HepG2 (cell line): ENCODE results near the gene ENGASE. TPM values are rescaled to one million over a fixed set of nuclear protein-coding genes. Genes with fewer than 3 reads are reported as not detected.

Source experiments
- ATAC-seq: fragments of 200-7000 bp; cut with Tn5 transposase; 3 replicates; pipeline ENCODE4 v1.9.1; 2020; ENCODE audit warnings: mild to moderate bottlenecking, moderate library complexity
- BruUV-seq: library from RNA; stranded (reverse); fragments of 400-500 nt; replicated peaks from 2 replicates; lab custom pipeline; 2021; lab: Mats Ljungman, UMichigan
- CTCF ChIA-PET: fragments of 300-600 bp; formaldehyde crosslinking; extraction: SDS; loops from one replicate; lab custom pipeline; 2021; ENCODE audit warnings: low total read pairs, inconsistent platforms, low intra/inter-chr PET ratio; lab: Yijun Ruan, JAX
- POLR2A ChIA-PET: fragments of 350-600 bp; sonication (Branson Sonifier 250); formaldehyde crosslinking; loops from one replicate; lab custom pipeline; 2020; ENCODE audit warnings: antibody characterized with exemption, inconsistent platforms; lab: Yijun Ruan, JAX
- DNase-seq: peaks from one replicate; pipeline ENCODE4 v3.0.0-alpha.2; 2015; ENCODE audit warnings: low spot score
- FAIRE-seq: peaks from 3 replicates; lab custom pipeline; 2011; peaks lifted over from hg19 to GRCh38; lab: Jason Lieb, UNC
- H2AFZ ChIP-seq: one replicate; pipeline ENCODE4 v1.6.1; 2011; ENCODE audit warnings: low read length, inconsistent platforms
- H3K27ac ChIP-seq: fragments of 300-600 bp; 3 replicates; pipeline ENCODE4 v1.8.0; 2011; ENCODE audit warnings: mixed run types, mild to moderate bottlenecking, mixed read lengths, low read length, inconsistent platforms; ENCODE audit not compliant: insufficient read depth; ENCODE audit errors: extremely low read length
- H3K27me3 ChIP-seq, 2 experiments: fragments of 200-600 bp in 1 of 2; 2 replicates in 1 of 2; 3 replicates in 1 of 2; pipeline versions ENCODE4 v1.6.0 to v1.8.0; 2011; ENCODE audit warnings: low read length in 2 of 2, mild to moderate bottlenecking in 2 of 2, moderate library complexity in 2 of 2, inconsistent platforms in 1 of 2; ENCODE audit not compliant: insufficient read depth in 2 of 2, control insufficient read depth in 1 of 2
- H3K36me3 ChIP-seq, 2 experiments: fragments of 200-600 bp in 1 of 2; replicated peaks in 1 of 2; 2 replicates in 1 of 2; 3 replicates in 1 of 2; pipeline versions ENCODE4 v1.5.1 to v1.8.0; 2011; ENCODE audit warnings: low read length in 2 of 2, inconsistent platforms in 1 of 2; ENCODE audit not compliant: insufficient read depth in 2 of 2, control insufficient read depth in 1 of 2
- H3K4me1 ChIP-seq: 2 replicates; pipeline ENCODE4 v1.5.1; 2012; ENCODE audit warnings: low read length, inconsistent platforms; ENCODE audit not compliant: insufficient read depth
- H3K4me2 ChIP-seq: 2 replicates; pipeline ENCODE4 v1.6.0; 2011; ENCODE audit warnings: low read depth, low read length, inconsistent platforms
- H3K4me3 ChIP-seq, 3 experiments: fragments of 200-600 bp in 1 of 3; sonication (generic), shearing (Covaris generic) in 1 of 3; replicated peaks in 1 of 3; 2 replicates each; pipeline ENCODE4 v1.5.1; 2011 to 2016; ENCODE audit warnings: low read length in 3 of 3, inconsistent platforms in 2 of 3, low read depth in 2 of 3, mild to moderate bottlenecking in 2 of 3, control low read depth in 1 of 3, mixed read lengths in 1 of 3; ENCODE audit not compliant: insufficient read depth in 1 of 3
- H3K79me2 ChIP-seq: one replicate; pipeline ENCODE4 v1.6.1; 2011; ENCODE audit warnings: low read length, inconsistent platforms; ENCODE audit not compliant: insufficient read depth
- H3K9ac ChIP-seq: 2 replicates; pipeline ENCODE4 v1.6.0; 2011; ENCODE audit warnings: mild to moderate bottlenecking, low read depth, low read length, inconsistent platforms; ENCODE audit not compliant: insufficient read depth
- H3K9me3 ChIP-seq: 2 replicates; pipeline ENCODE4 v1.5.1; 2012; ENCODE audit warnings: mild to moderate bottlenecking, low read length
- H4K20me1 ChIP-seq: 2 replicates; pipeline ENCODE4 v1.6.0; 2011; ENCODE audit warnings: inconsistent platforms, mild to moderate bottlenecking, low read length, moderate library complexity; ENCODE audit not compliant: insufficient read depth
- AGO1 ChIP-seq: fragments of 200-400 bp; formaldehyde crosslinking; IDR thresholded peaks from 2 replicates; pipeline ENCODE4 v1.6.1; 2017; ENCODE audit warnings: mild to moderate bottlenecking, low read depth, low read length, moderate library complexity; ENCODE audit not compliant: poor library complexity, severe bottlenecking
- ATF7 ChIP-seq, 2 experiments: fragments of 450-650 bp in 1 of 2; sonication (generic) in 1 of 2; formaldehyde crosslinking in 1 of 2; IDR thresholded peaks; 2 replicates each; pipeline versions ENCODE4 v1.4.0 to v1.6.1; 2016 to 2020; ENCODE audit warnings: antibody characterized with exemption in 1 of 2, mild to moderate bottlenecking in 1 of 2, missing genetic modification reagents in 1 of 2
- CENPBD1 ChIP-seq: sonication (generic); formaldehyde crosslinking; IDR thresholded peaks from 2 replicates; pipeline ENCODE4 v1.8.0; 2022; ENCODE audit warnings: missing genetic modification reagents, low read depth, mild to moderate bottlenecking, borderline replicate concordance
- EHMT2 ChIP-seq: fragments of 200-600 bp; sonication (generic); IDR thresholded peaks from 2 replicates; pipeline ENCODE4 v1.7.0; 2017; ENCODE audit warnings: antibody characterized with exemption, low read depth, low read length, borderline replicate concordance
- PRDM10 ChIP-seq: sonication (generic); formaldehyde crosslinking; IDR thresholded peaks from 2 replicates; pipeline ENCODE4 v1.4.0; 2020; ENCODE audit warnings: low read depth, missing genetic modification reagents
- ZFAT ChIP-seq: sonication (generic); formaldehyde crosslinking; conservative IDR thresholded peaks from 2 replicates; pipeline ENCODE4 v1.8.1; 2023; ENCODE audit warnings: missing genetic modification reagents, inconsistent platforms
- ZNF24 ChIP-seq: fragments of 450-650 bp; IDR thresholded peaks from 2 replicates; pipeline ENCODE4 v1.6.1; 2017; ENCODE audit warnings: antibody characterized with exemption, mild to moderate bottlenecking
- ZNF318 ChIP-seq: sonication (generic); formaldehyde crosslinking; IDR thresholded peaks from 2 replicates; pipeline ENCODE4 v1.4.0; 2020; ENCODE audit warnings: mild to moderate bottlenecking, missing genetic modification reagents
- whole genome bisulfite sequencing: methylation state at CpG from one replicate; pipeline ENCODE4 v1.1.6; 2017; ENCODE audit warnings: low lambda C conversion rate; 5-methylcytosine and 5-hydroxymethylcytosine counted together
- in situ Hi-C: cut with HindIII; loops from 2 replicates; pipeline ENCODE4 v1.10.0; 2017; ENCODE audit warnings: low pct_unique_long_range_greater_than_20kb; ENCODE audit not compliant: extremely low pct_ligation_motif_present
- intact Hi-C: fragments of 100-400 bp; cut with micrococcal nuclease; formaldehyde crosslinking; loops from one replicate; pipeline ENCODE4 v1.10.0; 2022; ENCODE audit not compliant: unreplicated experiment
- polyA plus RNA-seq, 8 experiments: library from polyadenylated mRNA; depleted of rRNA in 3 of 8; stranded (reverse) in 7 of 8; unstranded in 1 of 8; fragments of >200 nt; fragmentation: Illumina TruSeq in 4 of 8; extraction: Trizol in 4 of 8; gene quantifications; 2 replicates each; pipeline versions ENCODE4 v1.2.1 to v1.2.3, GENCODE V29; 2011 to 2016; ENCODE audit warnings: low read depth in 4 of 8, missing spikeins in 1 of 8, mixed read lengths in 1 of 8; ENCODE audit not compliant: insufficient read depth in 1 of 8
- total RNA-seq, 5 experiments: library from RNA; depleted of rRNA; stranded (reverse); fragments of >200 nt; fragmentation: Illumina TruSeq; extraction: Trizol; gene quantifications; 2 replicates each; pipeline ENCODE4 v1.2.3, GENCODE V29; 2016; ENCODE audit warnings: low read depth in 1 of 5

The ENGASE gene
- total and polyA plus RNA-seq, 2 of the 13 experiments (the other 11 are each of a cell fraction or from before 2014, with no cell fraction given) = 10.6 to 18.1 TPM

- TF ChIP-seq PRDM10 (CRISPR knock-in tag) = no peak
- no peak for TF ChIP-seq EHMT2
- no peak for TF ChIP-seq ZFAT (CRISPR knock-in tag)
Observed at GRCh38 chr17:79096477-79096876, 21.9 kb downstream of the ENGASE start (continued).

- WGBS = 16% methylated on average over 29 of the region's 52 CpGs
- no peaks in the 10 kb centered on the region for H3K4me1 ChIP-seq
- H3K27me3 ChIP-seq = peaks cover 61 to 97% of the 10 kb centered on the region in 2 experiments
- no peaks in the 10 kb centered on the region for H3K9me3 ChIP-seq
- H3K4me2 ChIP-seq = no peak overlapping the region
- intact Hi-C loops = no loop called here
- no peak overlapping the region for H3K4me3 ChIP-seq
- no peak overlapping the region for H3K9ac ChIP-seq
- H3K36me3 ChIP-seq = no peaks in the 10 kb centered on the region
- H3K27ac ChIP-seq = no peak overlapping the region
- DNase-seq (no peak), FAIRE-seq (no peak), ATAC-seq (no peak)
- POLR2A ChIA-PET = no interaction called here
- in situ Hi-C loops = no loop called here
- no TSS peak for BruUV-seq
- no peaks in the 10 kb centered on the region for H3K79me2 ChIP-seq
- H4K20me1 ChIP-seq = peaks cover 14% of the 10 kb centered on the region; the same call in 1 of the 2 replicates
- no peak overlapping the region for H2AFZ ChIP-seq
- CTCF ChIA-PET = no interaction called here
- no peak for TF ChIP-seq AGO1
- no peak for TF ChIP-seq ATF7 (IDR thresholded peaks at IDR 0.05)
- no peak for TF ChIP-seq ATF7 (CRISPR knock-in tag; IDR thresholded peaks at IDR 0.05)
- no peak for TF ChIP-seq CENPBD1 (CRISPR knock-in tag)
- no peak for TF ChIP-seq ZNF24
- TF ChIP-seq ZNF318 (CRISPR knock-in tag) = no peak
Observed at GRCh38 chr17:79097226-79098055, 22.8 kb downstream of the ENGASE start.
